Activated naive CD8-positive, alpha-beta T cell treated with anti-CD3 and anti-CD28 coated beads, Interleukin-2, amount 10 ng/mL, durations not matched to agents 7 days and 5 days (primary cell): ENCODE results near the gene CHI3L1. TPM values are rescaled to one million over a fixed set of nuclear protein-coding genes. Genes with fewer than 3 reads are reported as not detected.

ENCODE experiments used
- ATAC-seq: fragments of 150-1000 bp; cut with Tn5 transposase; one replicate; pipeline ENCODE4 v1.10.0; 2021; ENCODE audit warnings: low read depth, moderate library complexity
- POLR2A ChIA-PET: fragments of 350-600 bp; sonication (Branson Sonifier 250); formaldehyde crosslinking; loops from one replicate; lab custom pipeline; 2021; ENCODE audit warnings: antibody characterized with exemption; lab: Charles Lee
- DNase-seq: peaks from one replicate; pipeline ENCODE4 v3.0.0; 2021
- H3K27ac Mint-ChIP-seq: one replicate; pipeline ENCODE4 v1.8.0; 2022; ENCODE audit warnings: mild to moderate bottlenecking, mixed read lengths
- H3K27me3 Mint-ChIP-seq: one replicate; pipeline ENCODE4 v1.8.0; 2022; ENCODE audit warnings: mild to moderate bottlenecking, moderate library complexity, mixed read lengths
- H3K36me3 Mint-ChIP-seq: one replicate; pipeline ENCODE4 v1.8.0; 2021; ENCODE audit warnings: mild to moderate bottlenecking, mixed read lengths
- H3K4me1 Mint-ChIP-seq: one replicate; pipeline ENCODE4 v1.8.0; 2021; ENCODE audit warnings: mixed read lengths
- H3K4me3 Mint-ChIP-seq: one replicate; pipeline ENCODE4 v1.8.0; 2022; ENCODE audit warnings: mild to moderate bottlenecking, moderate library complexity, mixed read lengths
- H3K9me3 Mint-ChIP-seq: one replicate; pipeline ENCODE4 v1.8.0; 2021; ENCODE audit warnings: mixed read lengths
- total RNA-seq, 2 experiments: library from RNA; stranded (reverse); gene quantifications; one replicate each; pipeline ENCODE4 v1.2.3, GENCODE V29; 2021

Gene CHI3L1
- total RNA-seq, 2 experiments from 2014 or later, result 0.37 to 0.53 TPM

DNA sequence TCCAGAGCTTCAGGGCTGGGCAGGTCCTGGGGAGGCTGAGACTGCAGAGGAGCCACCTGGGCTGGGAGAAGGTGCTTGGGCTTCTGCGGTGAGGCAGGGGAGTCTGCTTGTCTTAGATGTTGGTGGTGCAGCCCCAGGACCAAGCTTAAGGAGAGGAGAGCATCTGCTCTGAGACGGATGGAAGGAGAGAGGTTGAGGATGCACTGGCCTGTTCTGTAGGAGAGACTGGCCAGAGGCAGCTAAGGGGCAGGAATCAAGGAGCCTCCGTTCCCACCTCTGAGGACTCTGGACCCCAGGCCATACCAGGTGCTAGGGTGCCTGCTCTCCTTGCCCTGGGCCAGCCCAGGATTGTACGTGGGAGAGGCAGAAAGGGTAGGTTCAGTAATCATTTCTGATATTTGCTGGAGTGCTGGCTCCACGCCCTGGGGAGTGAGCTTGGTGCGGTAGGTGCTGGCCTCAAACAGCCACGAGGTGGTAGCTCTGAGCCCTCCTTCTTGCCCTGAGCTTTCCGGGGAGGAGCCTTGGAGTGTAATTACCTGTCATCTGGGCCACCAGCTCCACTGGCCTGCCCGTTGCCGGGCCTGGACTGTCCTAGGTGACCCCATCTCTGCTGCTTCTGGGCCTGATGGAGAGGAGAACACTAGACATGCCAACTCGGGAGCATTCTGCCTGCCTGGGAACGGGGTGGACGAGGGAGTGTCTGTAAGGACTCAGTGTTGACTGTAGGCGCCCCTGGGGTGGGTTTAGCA lies 20.1 kb downstream of the CHI3L1 start:
- H3K36me3 Mint-ChIP-seq, result no peaks in the 10 kb centered on the region
- DNase-seq (no peak), ATAC-seq (peak; percentile 60)

DNA sequence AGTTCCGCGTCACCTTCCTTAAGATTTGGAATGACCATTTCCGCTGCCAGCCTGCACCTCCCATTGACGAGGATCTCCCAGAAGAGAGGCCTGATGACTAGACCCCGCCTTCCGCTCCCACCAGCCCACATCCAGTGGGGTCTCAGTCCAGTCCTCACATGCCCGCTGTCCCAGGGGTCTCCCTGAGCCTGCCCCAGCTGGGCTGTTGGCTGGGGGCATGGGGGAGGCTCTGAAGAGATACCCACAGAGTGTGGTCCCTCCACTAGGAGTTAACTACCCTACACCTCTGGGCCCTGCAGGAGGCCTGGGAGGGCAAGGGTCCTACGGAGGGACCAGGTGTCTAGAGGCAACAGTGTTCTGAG lies 20.7 kb downstream of the CHI3L1 start:
- H3K4me1 Mint-ChIP-seq, result peaks cover 2% of the 10 kb centered on the region
- no peak overlapping the region for H3K4me3 Mint-ChIP-seq
- ATAC-seq (no peak), DNase-seq (no peak)
- POLR2A ChIA-PET, result no interaction called here
- no peak overlapping the region for H3K27ac Mint-ChIP-seq
- H3K9me3 Mint-ChIP-seq, result no peaks in the 10 kb centered on the region
- H3K36me3 Mint-ChIP-seq, result no peaks in the 10 kb centered on the region
- H3K27me3 Mint-ChIP-seq, result peaks cover 9% of the 10 kb centered on the region

More for the DNA sequence above, 20.1 kb downstream of the CHI3L1 start:
- Mint-ChIP-seq H3K9me3 (no peaks in the 10 kb centered on the region), H3K27ac (no peak overlapping the region), H3K4me3 (no peak overlapping the region), H3K4me1 (peaks cover 2% of the 10 kb centered on the region), H3K27me3 (peaks cover 9% of the 10 kb centered on the region)
- POLR2A ChIA-PET, result no interaction called here

DNA sequence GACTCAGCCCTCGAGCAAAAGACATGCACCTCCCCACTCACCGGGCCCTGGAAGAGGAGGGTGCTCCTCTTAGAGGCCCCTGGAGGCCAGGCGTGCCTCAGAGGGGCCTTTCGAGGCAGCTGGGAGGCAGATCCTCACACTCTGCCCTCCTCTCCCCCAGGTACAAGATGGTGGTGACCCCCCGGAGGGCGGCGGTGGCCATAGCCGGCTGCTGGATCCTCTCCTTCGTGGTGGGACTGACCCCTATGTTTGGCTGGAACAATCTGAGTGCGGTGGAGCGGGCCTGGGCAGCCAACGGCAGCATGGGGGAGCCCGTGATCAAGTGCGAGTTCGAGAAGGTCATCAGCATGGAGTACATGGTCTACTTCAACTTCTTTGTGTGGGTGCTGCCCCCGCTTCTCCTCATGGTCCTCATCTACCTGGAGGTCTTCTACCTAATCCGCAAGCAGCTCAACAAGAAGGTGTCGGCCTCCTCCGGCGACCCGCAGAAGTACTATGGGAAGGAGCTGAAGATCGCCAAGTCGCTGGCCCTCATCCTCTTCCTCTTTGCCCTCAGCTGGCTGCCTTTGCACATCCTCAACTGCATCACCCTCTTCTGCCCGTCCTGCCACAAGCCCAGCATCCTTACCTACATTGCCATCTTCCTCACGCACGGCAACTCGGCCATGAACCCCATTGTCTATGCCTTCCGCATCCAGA lies 21.3 kb downstream of the CHI3L1 start:
- H3K4me3 Mint-ChIP-seq, result no peak overlapping the region
- POLR2A ChIA-PET, result no interaction called here
- no peaks in the 10 kb centered on the region for H3K9me3 Mint-ChIP-seq
- peaks cover 2% of the 10 kb centered on the region for H3K4me1 Mint-ChIP-seq
- no peaks in the 10 kb centered on the region for H3K36me3 Mint-ChIP-seq
- no peak overlapping the region for H3K27ac Mint-ChIP-seq
- DNase-seq (no peak), ATAC-seq (no peak)
- peaks cover 9% of the 10 kb centered on the region for H3K27me3 Mint-ChIP-seq

DNA sequence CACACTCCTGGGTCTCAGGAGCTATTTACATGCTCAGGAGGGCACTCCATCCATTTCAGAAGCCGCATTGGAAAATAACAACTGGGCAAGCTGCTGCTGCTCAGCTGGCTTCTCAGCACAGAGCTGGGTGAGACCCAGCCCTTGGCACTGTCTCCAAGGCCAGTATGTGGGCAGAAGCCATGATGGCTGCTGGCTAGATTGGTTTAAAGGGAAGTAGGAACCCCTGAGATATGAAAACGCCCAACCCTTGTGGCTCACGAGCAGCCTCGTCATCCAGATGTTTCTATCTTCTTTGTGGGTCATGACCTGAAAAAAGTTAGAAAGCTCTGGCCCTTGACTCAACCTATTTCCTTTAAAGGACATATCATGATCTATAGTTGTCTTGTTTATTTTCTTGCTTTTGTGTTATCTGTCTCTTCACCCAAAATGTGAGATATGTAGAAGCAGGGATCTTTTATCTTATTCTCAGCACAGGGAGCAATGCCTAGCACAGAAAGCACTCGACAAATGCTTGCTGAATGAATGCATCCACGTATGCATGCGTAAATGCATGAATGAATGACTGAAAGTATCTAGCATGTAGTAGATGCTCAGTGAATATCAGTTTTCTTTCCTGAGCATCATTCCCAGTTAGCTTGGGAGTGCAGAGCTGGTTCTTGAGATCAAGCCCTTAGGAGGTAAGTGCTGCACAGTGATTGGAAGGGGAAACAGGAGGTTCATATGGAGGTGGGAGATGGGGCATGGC lies 22.4 kb downstream of the CHI3L1 start:
- peaks cover 11% of the 10 kb centered on the region for H3K27me3 Mint-ChIP-seq
- POLR2A ChIA-PET, result no interaction called here
- DNase-seq (no peak), ATAC-seq (no peak)
- peaks cover 2% of the 10 kb centered on the region for H3K4me1 Mint-ChIP-seq
- H3K4me3 Mint-ChIP-seq, result no peak overlapping the region
- no peak overlapping the region for H3K27ac Mint-ChIP-seq
- H3K9me3 Mint-ChIP-seq, result no peaks in the 10 kb centered on the region
- H3K36me3 Mint-ChIP-seq, result no peaks in the 10 kb centered on the region

DNA sequence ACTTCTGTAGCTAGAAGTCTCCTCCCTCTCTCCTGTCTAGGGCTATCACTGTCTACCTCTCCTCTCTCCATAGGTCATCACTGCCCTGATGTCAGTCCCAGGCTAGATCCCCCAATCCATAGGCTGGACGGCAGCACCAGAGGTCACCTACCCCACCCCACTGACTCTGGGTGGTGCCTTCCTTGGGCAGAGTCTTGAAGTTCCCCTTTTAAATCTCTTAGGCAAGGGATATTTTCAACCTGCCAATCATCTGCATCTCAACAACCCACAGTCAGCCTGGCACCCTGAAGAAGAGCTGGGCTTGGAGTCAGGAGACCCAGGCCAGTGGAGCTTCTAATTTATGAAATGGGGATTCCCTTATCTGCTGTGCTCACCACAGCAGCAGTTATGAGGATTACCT lies 24.1 kb downstream of the CHI3L1 start:
- H3K27ac Mint-ChIP-seq, result no peak overlapping the region
- no peaks in the 10 kb centered on the region for H3K9me3 Mint-ChIP-seq
- ATAC-seq (no peak), DNase-seq (no peak)
- H3K36me3 Mint-ChIP-seq, result no peaks in the 10 kb centered on the region
- peaks cover 26% of the 10 kb centered on the region for H3K27me3 Mint-ChIP-seq
- POLR2A ChIA-PET, result no interaction called here
- peaks cover 2% of the 10 kb centered on the region for H3K4me1 Mint-ChIP-seq
- H3K4me3 Mint-ChIP-seq, result no peak overlapping the region

DNA sequence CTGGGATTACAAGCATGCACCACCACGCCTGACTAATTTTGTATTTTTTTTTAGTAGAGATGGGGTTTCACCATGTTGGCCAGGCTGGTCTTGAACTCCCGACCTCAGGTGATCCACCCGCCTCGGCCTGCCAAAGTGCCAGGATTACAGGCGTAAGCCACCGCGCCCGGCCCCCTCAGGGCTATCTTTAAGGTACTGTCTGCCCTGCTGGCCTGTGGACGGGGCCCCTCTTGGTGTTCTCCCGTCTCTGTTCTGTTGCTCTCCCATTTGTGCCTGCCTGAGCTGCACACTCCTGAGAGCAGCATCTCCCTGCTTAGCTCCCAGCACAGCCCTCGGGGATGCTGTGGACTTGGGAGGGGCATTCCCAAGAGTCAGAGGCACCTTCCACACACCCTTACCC lies 24.8 kb downstream of the CHI3L1 start:
- Mint-ChIP-seq H3K36me3 (no peaks in the 10 kb centered on the region), H3K27me3 (peaks cover 26% of the 10 kb centered on the region), H3K9me3 (no peaks in the 10 kb centered on the region), H3K4me3 (no peak overlapping the region), H3K27ac (no peak overlapping the region), H3K4me1 (peaks cover 2% of the 10 kb centered on the region)
- ATAC-seq (no peak), DNase-seq (no peak)
- POLR2A ChIA-PET, result no interaction called here

DNA sequence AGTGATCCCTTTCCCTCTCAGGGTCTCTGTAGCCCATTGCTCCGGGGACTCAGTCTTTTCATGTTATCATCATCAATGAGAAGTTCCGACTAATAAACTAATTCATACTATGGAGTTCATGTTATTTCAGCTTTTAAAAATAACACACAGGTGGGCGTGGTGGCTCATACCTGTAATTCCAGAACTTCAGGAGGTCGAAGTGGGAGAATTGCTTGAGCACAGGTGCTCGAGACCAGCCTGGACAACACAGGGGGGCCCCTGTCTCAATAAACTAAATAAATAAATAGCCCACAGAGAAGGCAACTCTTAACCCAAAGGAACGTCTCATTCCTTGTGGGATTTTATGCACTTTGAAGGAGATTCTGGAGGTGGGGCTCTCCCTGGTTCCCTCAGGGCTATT lies 25.3 kb downstream of the CHI3L1 start:
- no peak for ATAC-seq
- DNase-seq, result no peak
- H3K4me3 Mint-ChIP-seq, result no peak overlapping the region

DNA sequence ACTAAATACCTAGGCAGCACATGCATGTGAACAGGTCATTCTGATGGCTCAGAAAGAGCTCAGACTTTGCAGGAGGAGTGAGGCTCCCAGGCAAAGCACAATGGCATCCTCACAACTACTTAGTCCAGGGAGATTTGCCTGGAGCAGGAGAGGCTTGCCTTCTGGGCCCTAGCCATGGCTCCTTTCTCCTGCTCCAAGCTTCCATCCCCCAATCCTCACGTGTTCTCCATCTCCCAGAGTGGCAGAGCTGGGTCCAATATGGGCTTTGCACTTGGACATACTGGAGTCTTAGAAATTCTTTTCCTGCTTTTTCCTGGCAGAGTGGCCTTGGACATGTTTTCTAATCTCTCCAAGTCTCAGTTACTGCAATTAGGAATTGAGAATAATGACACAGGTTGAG lies 26.7 kb downstream of the CHI3L1 start:
- POLR2A ChIA-PET, result no interaction called here
- DNase-seq (no peak), ATAC-seq (no peak)
- no peak overlapping the region for H3K4me3 Mint-ChIP-seq
- no peaks in the 10 kb centered on the region for H3K4me1 Mint-ChIP-seq
- H3K27ac Mint-ChIP-seq, result no peak overlapping the region
- no peaks in the 10 kb centered on the region for H3K9me3 Mint-ChIP-seq
- H3K27me3 Mint-ChIP-seq, result peaks cover 20% of the 10 kb centered on the region
- H3K36me3 Mint-ChIP-seq, result no peaks in the 10 kb centered on the region

More for the DNA sequence above, 25.3 kb downstream of the CHI3L1 start:
- Mint-ChIP-seq H3K27me3 (peaks cover 26% of the 10 kb centered on the region), H3K4me1 (no peaks in the 10 kb centered on the region), H3K27ac (no peak overlapping the region), H3K9me3 (no peaks in the 10 kb centered on the region), H3K36me3 (no peaks in the 10 kb centered on the region)
- POLR2A ChIA-PET, result no interaction called here

DNA sequence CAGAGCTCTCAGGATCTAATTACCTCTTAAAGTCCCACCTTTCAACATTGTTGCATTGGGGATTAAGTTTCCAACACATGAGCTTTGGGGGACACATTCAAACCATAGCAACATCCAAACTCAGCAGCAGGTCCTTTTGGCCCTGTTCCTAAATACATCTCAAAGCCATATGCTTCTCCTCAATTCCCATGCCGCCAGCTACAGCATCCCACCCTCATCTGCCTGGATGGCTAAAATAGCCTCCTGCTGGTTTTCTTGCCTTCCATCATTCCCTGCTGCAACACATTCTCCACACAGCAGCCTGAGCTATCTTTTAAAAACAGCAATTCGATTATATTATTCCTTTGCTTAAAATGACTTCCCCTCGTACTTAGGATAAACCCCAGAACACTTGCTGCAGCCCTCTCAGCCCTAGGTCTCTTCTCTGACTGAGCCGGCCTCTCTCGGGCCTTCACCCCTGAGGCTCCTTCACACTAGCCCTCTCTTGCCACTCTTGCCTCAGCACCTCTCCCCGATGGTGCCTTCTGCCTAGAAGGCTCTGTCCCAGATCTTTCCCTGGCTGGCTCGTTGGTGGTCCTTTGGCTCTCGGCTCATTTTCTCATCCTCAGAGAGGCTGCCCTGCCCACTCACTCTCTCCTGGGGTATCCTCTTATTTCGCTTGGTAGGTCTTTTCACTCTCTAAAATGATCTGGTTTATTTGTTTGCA lies 27.4 kb downstream of the CHI3L1 start:
- Mint-ChIP-seq H3K27me3 (peaks cover 20% of the 10 kb centered on the region), H3K9me3 (no peaks in the 10 kb centered on the region), H3K4me3 (no peak overlapping the region), H3K4me1 (no peaks in the 10 kb centered on the region), H3K27ac (no peak overlapping the region), H3K36me3 (no peaks in the 10 kb centered on the region)
- no peak for DNase-seq
- no peak for ATAC-seq
- POLR2A ChIA-PET, result no interaction called here

DNA sequence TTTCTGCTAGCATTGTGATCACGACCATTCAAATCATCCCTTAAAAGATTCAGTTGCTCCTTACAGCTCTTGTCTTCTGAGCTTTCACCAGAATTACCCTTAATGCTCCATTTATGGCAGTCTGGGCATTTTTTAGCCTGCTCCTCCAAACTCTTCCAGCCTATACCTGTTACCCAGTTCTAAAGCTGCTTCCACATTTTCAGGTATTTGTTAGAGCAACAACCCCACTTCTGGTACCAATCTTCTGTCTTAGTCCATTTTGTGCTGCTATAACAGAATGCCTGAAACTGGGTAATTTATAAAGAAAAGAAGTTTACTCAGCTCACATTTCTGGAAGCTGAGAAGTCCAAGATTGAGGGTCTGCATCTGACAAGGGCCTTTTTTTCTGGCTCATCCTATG lies 28.1 kb downstream of the CHI3L1 start:
- DNase-seq, result no peak
- peaks cover 20% of the 10 kb centered on the region for H3K27me3 Mint-ChIP-seq
- no peak overlapping the region for H3K27ac Mint-ChIP-seq
- no peak overlapping the region for H3K4me3 Mint-ChIP-seq
- no peak for ATAC-seq
- peaks cover 1% of the 10 kb centered on the region for H3K4me1 Mint-ChIP-seq
- POLR2A ChIA-PET, result no interaction called here
- no peaks in the 10 kb centered on the region for H3K9me3 Mint-ChIP-seq
- H3K36me3 Mint-ChIP-seq, result no peaks in the 10 kb centered on the region

DNA sequence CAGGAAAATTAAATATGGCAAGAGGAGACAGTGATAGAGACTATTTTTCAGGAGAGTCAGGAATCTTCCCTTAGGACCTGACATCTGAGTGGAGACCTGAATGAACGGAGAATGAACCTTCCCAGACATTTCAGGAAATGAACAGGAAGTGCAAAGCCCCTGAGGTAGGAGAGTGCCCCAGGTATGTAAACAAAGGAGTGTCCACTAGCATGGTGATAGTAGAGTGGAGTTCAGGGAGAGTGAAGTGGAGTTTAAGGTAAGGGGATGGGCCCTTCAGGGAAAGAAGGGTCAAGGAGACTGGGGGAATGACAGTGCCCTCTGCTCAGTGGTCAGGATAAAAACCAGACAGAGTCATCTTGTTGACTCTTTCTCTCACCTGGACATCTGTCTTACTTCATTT lies 30.2 kb downstream of the CHI3L1 start:
- Mint-ChIP-seq H3K4me3 (no peak overlapping the region), H3K27ac (no peak overlapping the region), H3K9me3 (no peaks in the 10 kb centered on the region), H3K36me3 (no peaks in the 10 kb centered on the region), H3K27me3 (peaks cover 18% of the 10 kb centered on the region), H3K4me1 (peaks cover 1% of the 10 kb centered on the region)
- ATAC-seq (no peak), DNase-seq (no peak)
- POLR2A ChIA-PET, result no interaction called here

DNA sequence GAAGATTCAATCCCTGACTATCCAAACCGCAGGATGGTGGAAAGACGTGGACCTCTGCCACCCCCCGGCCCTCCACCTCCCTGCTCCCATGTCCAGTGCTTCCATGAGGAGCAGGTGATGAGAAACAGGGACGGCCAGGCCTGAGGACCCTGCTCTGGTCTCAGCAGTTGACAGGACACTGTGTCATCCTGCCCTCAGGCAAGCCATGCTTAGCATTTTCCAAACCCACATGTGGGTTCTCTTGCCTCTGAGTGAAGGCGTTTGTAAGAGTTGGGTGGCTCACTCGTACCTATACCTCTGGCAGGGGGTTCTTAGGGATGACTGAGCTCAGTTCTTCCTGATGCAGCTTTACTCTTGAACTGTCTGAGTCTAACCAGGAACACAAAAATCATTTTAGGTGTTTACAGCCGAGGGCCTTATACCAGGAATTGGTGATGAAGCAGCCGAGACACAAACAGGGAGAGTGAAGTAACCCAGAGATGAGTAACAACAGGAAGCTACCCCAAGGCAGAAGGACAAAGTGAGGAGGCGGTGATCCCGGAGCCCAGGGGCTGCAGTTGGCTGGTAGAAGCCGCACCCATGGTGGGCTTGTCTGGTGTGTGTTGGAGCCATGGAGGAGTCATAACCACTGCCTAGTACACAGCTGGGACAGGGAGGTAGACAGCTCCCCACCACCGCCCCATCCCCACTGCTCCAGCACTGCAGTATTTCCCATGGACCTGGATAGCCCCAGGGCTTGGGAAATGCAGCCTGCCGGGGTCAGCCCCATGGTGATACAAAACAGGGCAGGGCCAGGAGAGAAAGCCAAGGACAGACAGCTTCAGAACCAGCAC lies 32.3 kb downstream of the CHI3L1 start:
- peaks cover 19% of the 10 kb centered on the region for H3K27me3 Mint-ChIP-seq
- no peak for ATAC-seq
- H3K36me3 Mint-ChIP-seq, result no peaks in the 10 kb centered on the region
- no peaks in the 10 kb centered on the region for H3K9me3 Mint-ChIP-seq
- DNase-seq, result no peak
- H3K27ac Mint-ChIP-seq, result no peak overlapping the region
- no peak overlapping the region for H3K4me3 Mint-ChIP-seq
- peaks cover 1% of the 10 kb centered on the region for H3K4me1 Mint-ChIP-seq
- POLR2A ChIA-PET, result no interaction called here
